Effector CD4-positive, alpha-beta T cell (primary cell): ENCODE results near the gene ATP6V0E1.
"Not testable (repeated sequence)": the region's sequence is repeated elsewhere in the genome, so short reads cannot be mapped to it uniquely, and the experiment has no call there.

Experiments
- DNase-seq: peaks from one replicate; pipeline ENCODE4 v3.0.0-alpha.2; 2020

Gene ATP6V0E1

DNA sequence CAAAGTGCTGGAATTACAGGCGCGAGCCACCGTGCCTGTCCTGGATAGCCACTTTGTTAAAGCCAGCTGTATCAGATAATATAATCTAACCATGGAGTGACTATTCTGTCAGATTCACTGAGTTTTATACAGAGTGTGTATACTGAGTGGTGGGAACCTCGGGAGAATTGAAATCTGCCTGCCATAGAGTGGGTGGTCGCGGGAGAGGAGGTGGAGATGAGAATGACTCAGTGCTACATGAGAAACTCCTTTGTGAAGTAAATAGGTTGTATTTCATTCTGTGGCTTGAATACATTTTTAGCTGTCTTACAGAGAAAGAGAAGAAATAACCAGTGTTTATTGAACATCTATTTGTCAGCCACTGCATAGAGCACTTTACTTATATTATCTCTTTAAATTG, 26.4 kb downstream of the ATP6V0E1 start:
- no peak for DNase-seq

DNA sequence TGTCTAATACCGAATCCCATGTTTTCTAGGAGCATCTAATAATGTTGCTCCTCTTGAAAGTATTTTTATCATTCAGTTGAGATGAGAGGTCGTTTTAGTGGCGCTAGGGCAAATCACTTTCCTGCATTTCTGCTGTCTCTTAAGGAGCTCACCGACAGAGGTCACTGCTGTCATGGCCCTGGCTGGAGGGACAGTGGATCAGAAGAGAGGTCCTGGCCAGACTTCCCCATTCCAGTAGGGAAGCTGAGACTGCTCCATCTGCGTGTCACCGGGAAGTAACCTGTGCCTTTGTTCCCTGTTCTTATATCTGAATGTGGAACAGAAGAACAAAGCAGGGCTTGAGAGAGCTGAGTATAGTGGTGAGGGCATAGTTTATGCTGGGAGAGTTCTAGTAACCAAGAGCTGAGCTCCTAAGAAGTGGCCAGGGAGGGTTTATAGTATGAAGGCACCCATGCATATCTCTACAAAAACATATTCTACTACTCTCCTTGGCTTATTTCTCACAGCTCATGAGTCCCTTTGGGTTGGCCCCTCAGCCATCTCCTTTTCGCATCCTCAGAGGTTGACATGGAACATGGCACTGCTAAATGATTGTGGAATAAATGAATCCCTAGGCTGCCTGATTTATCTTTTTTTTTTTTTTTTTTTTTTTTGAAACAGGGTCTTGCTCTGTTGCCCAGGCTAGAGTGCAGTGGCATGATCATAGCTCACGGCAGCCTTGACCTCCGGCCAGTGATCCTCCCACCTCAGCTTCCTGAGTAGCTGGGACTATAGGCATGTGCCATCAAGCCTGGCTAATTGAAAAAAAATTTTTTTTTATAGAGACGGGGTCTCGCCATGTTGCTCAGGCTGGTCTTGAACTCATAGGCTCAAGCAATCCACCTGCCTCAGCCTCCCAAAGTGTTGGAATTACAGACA, 27.2 kb downstream of the ATP6V0E1 start:
- no peak for DNase-seq

DNA sequence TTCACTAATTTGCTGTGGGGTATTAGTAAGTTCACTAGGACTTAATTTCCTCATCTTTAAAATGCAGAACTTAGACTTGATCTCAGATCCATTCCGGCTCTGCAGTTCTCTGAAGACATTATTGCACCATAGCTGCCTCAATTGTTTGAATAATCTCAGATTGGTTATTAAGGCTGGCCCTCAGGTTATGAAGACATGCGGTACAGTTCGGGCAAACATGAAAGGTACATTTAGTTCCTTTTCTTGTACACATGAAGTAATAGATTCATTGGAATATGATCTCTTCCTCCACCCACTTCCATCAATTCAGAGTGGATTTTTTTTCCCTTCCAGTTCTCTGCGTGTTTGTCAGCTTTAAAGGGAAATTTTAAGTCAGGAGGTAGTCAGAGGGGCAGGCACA, 28.0 kb downstream of the ATP6V0E1 start:
- DNase-seq, result no peak

DNA sequence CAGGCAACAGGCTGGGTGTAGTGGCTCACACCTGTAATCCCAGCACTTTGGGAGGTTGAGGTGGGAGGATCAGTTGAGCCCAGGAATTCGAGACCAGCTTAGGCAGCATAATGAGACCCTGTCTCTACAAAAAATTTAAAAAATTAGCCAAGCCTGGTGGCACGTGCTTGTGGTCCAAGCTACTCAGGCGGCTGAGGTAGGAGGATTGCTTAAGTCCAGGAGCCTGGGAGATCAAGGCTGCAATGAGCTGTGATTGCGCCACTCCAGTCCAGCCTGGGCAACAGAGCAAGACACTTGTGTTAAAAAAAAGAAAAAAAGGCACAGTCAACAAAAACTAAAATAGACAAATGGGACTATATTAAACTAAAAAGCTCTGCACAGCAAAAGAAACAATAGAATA, 29.3 kb downstream of the ATP6V0E1 start:
- no peak for DNase-seq

DNA sequence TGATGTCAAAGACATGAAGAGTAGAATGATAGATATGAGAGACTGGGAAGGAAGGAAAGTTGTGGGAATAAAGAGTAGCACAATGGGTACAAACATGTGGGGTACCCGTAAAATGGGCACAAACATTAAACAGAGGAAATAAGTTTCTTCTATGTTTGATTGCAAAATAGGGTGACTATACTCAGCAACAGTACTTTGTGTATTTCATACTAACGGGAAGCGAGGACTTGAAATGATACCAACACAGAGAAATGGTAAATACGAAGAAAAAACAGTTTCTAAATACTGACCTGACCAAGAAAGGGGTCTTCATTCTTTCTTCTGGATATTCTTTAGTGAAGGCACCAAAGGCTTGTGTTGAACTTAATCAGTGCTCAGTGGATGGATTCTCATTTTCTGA, 31.1 kb downstream of the ATP6V0E1 start:
- no peak for DNase-seq

DNA sequence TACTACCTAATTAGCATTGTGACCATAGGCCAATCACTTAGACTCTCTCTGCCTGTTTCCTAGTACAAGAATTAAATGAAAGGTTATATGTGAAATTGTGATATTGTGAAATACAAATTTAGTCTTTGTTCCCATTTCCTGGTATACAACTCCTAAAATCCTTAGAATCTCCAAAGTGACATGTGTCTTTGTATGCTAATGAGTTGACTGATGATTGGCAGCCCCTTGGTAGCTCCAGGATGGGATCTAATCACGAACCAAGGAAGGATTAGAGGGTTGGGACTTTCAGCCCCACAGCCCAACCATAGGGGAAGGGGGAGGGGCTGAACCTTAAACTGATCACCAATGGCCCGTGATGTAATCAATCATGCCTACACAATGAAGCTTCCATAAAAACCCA, 31.6 kb downstream of the ATP6V0E1 start:
- DNase-seq, result no peak

DNA sequence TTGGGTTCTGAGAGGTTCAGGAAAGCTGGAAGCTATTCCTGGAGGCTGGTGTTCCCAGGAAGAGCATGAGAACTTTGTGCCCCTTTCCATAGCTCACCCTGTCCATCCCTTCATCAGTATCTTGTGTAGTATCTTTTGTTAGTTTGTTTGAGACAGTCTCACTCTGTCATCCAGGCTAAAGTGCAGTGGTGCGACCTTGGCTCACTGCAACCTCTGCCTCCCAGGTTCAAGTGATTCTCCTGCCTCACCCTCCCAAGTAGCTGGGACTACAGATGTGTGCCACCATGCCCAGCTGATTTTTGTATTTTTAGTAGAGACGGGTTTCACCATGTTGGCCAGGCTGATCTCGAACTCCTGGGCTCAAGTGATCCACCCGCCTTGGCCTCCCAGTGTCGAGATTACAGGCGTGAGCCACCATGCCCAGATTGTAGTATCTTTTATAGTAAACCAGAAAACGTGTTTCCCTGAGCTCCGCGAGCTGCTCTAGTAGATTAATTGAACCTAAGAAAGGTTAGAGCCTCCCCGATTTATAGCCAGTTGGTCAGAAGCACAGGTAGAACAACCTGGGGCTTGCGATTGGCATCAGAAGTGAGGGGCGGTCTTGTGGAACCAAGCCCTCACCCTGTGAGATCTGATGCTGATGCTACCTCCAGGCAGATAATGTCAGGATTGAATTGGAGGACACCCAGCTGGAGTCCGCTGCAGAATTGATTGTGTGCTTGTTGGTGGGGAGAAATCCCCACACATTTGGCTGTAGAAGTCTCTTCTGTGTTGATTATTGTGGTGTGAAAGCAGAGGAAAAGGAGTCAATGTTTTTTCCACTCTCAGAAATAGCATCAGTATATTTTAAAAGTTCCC, 32.3 kb downstream of the ATP6V0E1 start:
- DNase-seq, result no peak

DNA sequence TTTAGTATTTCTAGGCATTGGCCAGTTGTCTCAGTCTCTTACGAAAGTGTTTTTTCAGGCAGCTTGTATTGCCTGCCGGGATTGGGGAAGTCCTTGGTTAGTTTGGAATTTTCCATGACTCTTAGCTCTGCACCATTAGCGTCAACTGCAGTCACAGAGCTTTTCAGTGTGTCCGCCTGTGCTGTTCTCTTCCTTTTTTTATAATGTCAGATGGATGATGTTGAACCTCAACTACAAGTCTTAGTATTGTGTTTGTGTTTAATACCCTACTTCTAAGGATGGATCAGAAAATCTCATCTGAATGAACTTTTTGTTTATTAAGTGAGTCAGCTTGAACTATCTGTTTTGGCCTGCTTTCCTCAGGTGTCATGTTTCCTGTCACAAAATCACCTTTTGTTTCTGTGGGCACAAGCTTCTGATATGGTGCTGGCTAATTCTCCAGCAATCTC, 33.1 kb downstream of the ATP6V0E1 start:
- no peak for DNase-seq

DNA sequence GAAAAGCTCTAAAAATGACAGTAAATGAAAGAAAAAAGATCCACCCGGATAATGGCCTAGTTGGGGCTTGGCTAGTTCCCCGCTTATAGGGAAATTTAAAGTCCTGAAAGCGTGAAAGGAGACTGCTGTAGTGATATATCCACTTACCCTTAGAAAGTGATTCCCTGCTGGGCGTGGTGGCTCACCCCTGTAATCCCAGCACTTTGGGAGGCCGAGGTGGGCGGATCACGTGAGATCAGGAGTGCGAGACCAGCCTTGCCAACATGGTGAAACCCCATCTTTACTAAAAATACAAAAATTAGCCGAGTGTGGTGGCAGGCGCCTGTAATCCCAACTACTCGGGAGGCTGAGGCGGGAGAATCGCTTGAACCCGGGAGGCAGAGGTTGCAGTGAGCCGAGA, 33.5 kb downstream of the ATP6V0E1 start:
- DNase-seq, result not testable (repeated sequence)

DNA sequence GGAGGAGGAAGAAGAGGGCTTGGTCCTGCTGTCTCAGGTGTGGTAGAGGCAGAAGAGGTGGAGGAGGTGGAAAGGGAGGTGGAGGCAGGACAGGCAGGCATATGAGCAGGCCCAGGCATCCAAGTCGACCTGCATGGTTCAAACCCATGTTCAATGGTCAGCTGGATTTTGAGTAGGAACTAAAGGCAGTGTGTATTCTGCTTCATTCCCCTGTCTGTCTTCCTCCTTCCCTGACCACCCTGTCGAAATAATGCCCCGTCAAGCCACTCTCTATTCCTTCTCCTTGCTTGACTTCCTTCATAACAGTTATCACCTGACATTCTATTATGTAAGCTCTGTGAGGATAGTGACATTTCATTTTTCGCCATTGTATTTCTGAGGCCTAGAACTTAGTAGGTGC, 34.8 kb downstream of the ATP6V0E1 start:
- no peak for DNase-seq

DNA sequence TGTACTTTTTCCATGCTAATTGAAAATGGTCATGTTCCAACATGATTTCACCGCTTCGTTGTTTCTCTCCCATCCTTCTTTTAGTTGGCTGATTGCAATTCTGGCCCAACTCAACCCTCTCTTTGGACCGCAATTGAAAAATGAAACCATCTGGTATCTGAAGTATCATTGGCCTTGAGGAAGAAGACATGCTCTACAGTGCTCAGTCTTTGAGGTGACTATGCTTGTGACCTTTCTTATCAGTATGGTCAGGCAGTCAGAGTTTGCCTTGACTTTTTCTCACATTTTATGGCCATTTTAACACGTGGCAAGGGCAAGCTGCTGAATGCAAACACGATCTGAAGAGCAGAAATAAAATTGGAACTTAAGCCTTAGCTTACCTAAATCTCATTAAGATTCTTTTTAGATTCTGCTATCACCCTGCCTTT, 36.6 kb downstream of the ATP6V0E1 start:
- no peak for DNase-seq

DNA sequence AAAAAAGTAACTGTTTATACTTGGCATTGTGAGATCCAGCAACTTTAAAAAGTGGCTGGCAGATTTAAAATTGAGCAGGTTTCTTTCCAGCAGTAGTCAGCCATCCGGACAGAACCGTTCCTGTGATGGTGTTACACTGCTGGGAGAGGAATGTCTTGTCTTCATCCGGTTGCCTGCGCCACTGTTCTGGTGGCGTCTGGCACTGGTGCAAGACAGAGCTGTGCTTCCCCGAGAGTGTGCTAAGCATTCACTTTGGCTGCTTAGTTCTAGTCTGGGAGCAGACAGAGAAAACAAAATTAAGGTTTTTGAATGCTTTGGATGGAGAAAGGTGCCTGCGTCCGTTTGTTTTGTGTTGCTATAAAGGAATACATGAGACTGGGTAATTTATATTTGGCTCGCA, 37.1 kb downstream of the ATP6V0E1 start:
- no peak for DNase-seq

DNA sequence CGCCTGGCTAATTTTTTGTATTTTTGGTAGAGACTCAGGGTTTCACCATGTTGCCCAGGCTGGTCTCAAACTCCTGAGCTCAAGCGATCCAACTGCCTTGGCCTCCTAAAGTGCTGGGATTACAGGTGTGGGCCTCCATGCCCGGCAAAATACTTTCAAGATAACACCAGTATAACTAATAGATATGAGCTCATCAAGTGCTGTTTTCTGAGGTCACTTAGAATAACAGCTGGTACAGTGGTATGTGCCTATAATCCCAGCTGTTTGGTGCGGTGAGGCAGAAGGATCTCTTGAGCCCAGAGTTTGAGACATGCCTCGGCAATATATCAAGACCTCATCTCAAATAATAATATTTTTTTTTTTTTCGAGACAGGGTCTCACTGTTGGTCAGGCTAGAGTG, 42.1 kb downstream of the ATP6V0E1 start:
- DNase-seq, result no peak

DNA sequence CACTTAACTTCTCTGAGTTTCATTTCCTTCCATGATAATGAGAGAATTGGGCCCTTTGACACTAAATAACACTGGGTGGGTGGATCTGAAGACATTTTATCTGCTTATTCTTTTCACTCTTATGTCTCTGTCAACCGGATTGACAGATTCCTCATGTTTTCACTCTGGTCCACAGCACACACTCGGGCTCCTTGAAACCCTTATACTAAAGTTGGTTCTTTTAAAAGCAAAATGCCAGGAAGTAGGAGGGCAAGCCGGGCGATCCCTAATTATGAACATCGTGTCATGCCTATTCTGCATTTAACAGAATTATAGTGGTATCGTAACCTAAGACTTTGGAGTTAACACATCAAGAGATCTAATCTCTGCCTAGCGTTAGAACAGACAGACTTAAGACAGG, 44.3 kb downstream of the ATP6V0E1 start:
- DNase-seq, result no peak

DNA sequence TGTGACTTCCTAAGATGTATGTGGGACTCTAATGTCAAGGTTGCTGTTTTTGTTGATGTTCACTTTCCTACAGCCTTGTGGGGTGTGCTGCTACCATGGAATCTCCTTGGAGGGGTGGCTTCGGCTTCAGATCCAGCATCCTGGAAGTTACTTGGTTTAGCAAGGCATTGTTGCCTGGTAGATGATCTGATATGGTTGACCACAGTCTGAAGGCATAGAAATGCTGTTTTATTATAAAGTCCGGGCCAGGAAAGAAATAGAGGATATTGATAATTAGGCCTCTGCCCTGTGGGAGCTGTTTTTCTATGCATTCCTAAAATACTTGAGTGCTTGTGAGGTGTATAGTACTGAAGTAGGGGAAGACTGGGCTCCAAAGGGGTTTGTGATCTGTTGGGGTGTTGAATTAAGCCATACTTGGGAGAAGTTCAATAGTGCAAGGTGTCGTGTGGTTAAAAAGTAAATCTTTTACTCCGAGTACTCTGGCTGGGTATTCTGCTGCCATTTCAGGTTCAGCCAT, 45.3 kb downstream of the ATP6V0E1 start:
- no peak for DNase-seq

DNA sequence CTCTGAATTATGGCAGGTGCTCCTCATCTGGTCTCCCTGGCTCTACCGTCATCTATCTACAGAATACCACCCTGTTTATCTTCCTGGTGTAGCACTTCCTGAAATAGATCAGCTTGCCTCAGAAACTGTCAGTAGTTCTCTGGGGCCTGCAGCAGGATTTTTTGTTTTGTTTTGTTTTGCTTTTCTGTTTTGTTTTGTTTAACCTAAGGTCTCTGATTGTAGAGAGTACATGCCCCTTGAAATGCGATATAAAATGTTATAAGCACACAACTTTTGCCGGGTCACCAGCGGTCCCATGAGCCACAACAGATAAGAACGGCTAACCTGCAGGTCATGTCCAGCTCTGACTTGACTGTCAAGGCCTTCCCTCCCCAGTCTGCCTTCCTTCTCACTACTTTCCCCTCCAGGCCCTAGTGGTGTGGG, 45.9 kb downstream of the ATP6V0E1 start:
- DNase-seq, result no peak

DNA sequence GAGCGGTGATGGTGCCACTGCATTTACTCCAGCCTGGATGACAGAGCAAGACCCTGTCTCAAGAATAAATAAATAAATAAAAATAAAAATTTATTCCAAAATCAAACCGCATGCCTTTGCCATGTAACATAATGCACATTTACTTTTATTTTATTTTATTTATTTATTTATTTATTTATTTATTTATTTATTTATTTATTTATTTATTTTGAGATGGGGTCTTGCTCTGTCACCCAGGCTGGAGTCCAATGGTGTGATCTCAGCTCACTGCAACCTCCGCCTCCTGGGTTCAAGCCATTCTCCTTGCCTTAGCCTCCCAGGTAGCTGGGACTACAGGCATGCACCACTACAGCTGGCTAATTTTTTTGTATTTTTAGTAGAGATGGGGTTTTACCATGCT, 48.5 kb downstream of the ATP6V0E1 start:
- not testable (repeated sequence) for DNase-seq

DNA sequence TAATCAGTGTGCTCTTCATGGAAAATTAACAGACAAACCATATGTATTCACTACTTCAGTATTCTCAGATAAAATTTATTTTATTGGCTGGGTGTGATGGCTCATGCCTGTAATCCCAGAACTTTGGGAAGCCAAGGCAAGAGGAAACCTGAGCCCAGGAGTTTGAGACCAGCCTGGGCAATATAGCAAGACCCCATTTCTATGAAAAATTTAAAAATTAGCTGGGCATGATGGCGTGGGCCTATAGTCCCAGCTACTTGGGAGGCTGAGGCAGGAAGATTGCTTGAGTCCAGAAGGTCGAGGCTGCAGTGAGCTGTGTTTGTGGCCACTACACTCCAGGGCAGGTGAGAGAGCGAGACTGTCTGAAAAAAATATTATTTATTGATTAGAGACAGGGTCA, 49.2 kb downstream of the ATP6V0E1 start:
- DNase-seq, result no peak

DNA sequence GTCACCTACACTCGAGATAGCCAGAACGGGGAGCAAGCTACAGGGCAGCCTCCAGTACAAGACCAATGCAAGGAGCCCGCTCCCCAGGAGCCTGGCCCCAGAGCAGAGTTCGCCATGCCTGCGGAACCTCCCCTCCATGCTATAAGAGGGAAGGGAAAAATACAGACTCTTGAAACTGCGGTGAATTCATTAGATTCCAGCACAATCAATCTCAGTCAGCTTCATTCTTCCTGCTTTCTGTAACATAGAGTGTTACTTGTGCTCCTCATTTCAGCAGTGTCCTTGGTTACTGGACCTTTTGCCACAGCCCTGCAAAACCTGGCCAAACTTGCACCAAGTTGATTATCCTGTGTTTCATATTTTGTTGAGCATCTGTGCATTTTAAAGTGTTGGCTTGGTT, 50.4 kb downstream of the ATP6V0E1 start:
- DNase-seq, result no peak

DNA sequence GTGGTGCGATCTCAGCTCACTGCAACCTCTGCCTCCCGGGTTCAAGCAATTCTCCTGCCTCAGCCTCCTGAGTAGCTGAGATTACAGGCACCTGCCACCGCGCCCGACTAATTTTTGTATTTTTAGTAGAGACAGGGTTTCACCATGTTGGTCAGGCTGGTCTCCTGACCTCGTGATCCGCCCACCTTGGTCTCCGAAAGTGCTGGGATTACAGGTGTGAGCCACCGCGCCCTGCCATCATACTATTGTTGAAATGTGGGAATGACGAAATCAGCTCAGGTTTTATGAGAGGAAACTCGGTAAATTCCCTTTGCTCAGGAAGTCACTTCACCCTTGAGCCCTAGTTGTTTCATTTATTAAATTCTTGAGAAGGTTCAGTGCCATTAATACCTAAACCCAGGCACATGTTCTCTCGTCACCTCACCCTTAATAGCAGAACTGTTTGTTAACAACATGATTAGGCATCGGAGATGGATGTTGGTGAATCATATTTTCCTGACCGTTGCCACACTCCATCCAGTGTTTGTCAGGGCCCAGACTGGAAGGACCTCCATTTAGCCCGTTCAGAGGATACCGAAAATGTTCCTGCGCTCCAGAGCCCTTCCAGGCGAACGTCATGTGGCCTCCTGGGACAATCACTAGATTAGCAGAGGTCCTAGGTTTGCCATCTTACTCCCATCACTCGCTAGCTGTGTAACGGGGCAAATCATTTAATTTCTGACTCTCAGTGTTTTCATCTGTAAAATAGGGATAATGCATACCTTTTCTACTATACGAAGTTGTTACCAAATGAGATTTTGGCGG, 52.5 kb downstream of the ATP6V0E1 start:
- DNase-seq, result no peak

DNA sequence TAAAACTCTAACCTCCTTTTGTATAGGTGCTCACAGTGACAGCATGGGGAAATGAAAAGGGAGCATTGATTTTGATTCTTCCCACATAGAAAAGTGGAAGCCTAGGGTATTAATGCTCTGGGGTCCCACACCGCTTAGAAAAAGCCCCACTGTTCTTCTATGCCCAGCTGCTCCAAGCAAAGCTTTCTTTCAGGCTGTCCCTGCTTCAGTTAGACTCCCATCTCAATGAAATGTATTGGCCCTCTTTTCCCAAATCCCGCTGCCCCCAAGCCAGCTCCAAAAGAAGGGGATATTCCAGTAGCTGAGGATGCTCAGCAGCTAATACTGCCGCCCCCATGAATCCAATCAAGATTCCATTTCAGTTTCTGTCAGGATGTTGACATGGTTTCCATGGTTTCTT, 55.6 kb downstream of the ATP6V0E1 start:
- DNase-seq, result no peak

DNA sequence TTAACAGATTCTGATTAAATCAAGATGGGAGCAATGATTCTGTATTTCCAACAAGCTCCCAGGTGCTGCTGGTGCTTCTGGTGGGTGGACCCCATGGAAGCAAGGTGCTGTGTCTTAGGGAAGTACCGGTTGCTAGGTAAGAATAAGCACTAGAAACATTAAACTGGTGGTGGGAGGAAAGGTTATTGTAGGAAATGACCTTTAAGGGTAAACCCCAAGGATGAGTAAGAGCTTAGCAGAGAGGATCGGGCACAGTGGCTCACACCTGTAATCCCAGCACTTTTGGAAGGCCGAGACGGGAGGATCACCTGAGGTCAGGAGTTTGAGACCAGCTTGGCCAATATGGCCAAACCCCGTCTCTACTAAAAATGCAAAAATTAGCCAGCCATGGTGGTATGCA, 56.4 kb downstream of the ATP6V0E1 start:
- DNase-seq, result no peak
